ENCODE data around the gene GPR35.

The GPR35 gene

DNA sequence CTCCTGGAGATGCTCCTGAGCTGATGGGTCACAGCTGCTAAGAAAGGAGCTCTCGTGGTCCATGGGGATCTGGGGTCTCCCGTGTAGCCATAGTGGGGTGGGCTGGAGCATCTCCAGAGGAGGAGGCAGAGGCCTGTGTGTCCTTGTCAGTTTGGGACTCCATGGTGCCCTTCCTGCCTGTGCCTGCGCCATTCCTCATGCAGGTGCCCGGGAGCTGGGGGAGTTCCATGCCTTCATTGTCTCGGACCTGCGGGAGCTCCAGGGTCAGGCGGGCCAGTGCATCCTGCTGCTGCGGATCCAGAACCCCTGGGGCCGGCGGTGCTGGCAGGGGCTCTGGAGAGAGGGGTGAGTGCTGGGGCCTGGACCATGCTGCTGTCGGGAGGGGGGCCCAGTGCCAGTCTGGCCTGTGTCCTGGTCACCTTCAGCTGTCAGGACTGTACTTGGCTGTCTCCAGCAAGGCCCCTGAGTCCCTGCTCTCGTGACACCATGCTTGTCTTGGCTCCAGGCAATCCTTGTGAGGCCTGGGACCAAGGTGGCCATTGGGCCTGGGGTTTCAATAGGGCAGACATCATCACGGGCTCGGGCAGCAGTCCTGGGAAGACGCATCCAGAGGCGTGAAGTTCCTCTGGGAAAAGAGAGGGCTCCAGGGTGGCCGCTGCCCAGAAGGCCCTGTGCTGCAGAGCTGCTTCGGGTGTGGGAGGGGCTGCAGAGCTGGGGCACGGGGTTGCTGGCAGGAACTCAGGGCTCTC is 31.4 kb upstream of the GPR35 start:
- no peak overlapping the region for H3K4me3 ChIP-seq (ENCODE audit: low read length)
- no peak for TF ChIP-seq ZNF274 (IDR thresholded peaks at IDR 0.05; ENCODE audit: low read depth, low read length)

DNA sequence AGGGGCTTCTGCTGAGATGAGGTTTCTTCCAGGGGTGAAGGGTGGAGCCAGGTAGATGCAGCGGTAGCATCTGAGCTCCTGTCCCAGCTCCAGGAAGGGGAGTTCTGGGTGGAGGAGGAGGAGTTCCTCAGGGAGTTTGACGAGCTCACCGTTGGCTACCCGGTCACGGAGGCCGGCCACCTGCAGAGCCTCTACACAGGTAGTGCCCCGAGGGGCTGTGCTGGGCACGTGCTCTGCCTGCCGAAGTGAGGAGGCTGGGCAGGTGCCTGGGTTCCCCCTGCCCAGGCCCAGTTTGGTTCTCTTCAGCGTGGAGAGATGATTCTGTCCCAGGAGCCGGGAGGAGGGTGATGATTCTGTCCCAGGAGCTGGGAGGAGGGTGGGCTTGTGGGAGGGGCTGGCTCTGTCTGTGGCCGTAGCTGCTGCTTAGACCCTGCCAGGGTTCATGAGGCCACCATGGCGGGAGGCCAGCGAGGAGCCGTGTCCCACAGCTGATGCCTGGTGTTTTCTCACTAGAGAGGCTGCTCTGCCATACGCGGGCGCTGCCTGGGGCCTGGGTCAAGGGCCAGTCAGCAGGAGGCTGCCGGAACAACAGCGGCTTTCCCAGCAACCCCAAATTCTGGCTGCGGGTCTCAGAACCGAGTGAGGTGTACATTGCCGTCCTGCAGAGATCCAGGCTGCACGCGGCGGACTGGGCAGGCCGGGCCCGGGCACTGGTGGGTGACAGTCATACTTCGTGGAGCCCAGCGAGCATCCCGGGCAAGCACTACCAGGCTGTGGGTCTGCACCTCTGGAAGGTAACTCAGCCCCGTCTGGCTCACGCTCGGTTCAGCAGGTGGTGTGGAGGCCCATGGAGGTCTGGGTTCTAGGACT is 30.5 kb upstream of the GPR35 start:
- TF ChIP-seq ZNF274 (IDR thresholded peaks at IDR 0.05; ENCODE audit: low read depth, low read length): no peak
- H3K4me3 ChIP-seq (ENCODE audit: low read length): no peak overlapping the region

DNA sequence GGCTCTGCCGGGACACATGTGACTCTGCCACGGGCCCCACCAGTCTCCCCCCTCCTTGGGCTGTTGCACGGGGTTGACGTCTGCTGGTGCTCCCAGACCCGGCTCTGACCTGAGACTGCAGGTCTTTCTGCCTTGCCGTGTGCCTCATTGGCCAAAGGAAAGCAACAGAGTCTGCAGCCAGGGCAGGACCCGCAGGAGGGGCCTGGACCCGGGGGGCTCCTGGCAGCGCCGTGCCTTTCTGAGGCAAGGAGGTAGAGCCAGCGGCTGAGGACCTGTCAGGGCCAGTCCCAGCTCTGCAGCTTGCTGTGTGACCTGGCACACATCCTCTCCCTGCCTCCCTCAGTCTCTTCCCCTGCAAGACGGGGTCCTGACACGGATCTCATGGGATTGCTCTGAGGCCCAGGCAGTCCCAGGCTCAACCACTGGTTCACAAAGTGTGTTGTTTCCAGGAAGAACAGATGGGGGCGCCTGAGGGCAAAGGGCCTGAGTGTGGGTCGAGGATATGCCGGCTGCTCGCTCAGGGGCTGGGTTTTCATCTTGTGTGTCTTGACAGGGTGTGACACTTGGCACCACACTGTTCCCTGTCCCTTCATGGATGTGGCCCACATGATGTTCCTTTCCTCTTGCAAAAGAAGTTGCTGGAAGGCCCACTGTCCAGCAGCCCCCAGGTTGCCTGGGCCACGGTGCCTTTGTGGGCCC is 29.8 kb upstream of the GPR35 start:
- H3K4me3 ChIP-seq (ENCODE audit: low read length): no peak overlapping the region
- TF ChIP-seq ZNF274 (IDR thresholded peaks at IDR 0.05; ENCODE audit: low read depth, low read length): no peak

DNA sequence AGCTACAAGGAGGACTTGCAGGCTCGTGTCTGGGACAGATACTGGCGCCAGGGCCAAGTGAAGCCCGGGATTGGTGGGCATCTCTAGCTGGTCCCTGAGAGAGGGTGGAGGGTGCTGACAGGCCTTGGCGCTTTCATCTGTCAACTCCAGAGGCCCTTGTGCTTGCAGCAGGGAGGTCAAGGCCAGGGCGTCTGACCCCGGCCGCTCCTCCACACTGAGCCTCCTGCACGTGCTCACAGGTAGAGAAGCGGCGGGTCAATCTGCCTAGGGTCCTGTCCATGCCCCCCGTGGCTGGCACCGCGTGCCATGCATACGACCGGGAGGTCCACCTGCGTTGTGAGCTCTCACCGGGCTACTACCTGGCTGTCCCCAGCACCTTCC is 29.2 kb upstream of the GPR35 start:
- TF ChIP-seq ZNF274 (IDR thresholded peaks at IDR 0.05; ENCODE audit: low read depth, low read length): no peak
- no peak overlapping the region for H3K4me3 ChIP-seq (ENCODE audit: low read length)

DNA sequence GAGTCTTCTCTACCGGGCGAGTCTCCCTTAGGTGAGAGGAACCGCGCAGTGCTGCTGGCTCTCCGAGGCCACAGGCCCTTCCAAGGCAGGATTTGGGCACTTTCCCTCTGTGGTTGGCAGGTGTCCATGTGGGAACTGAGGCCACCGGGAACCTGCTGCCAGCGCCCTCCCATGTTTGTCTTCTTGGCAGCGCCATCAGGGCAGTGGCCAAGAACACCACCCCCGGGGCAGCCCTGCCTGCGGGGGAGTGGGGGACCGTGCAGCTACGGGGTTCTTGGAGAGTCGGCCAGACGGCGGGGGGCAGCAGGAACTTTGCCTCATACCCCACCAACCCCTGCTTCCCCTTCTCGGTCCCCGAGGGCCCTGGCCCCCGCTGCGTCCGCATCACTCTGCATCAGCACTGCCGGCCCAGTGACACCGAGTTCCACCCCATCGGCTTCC is 28.8 kb upstream of the GPR35 start:
- H3K4me3 ChIP-seq (ENCODE audit: low read length): no peak overlapping the region
- TF ChIP-seq ZNF274 (IDR thresholded peaks at IDR 0.05; ENCODE audit: low read depth, low read length): no peak

DNA sequence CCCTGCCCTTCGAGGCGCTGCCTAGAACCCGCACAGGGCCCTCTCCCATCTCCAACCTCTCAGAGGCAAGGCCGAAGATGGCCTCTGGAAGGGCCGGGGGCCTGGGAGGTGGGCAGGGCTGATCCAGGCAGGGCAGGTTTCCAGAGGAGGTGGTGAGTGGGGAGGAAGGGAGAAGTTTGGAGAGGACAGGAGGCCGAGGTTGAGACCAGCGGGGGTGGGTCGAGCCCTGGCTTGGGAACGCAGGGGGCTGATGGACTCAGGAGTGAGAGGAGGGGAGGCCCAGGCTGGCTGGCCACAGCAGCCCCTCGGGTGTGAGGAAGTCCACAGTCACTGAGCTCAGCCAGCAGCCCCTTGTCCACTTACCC is 28.2 kb upstream of the GPR35 start:
- no peak overlapping the region for H3K4me3 ChIP-seq (ENCODE audit: low read length)
- TF ChIP-seq ZNF274 (IDR thresholded peaks at IDR 0.05; ENCODE audit: low read depth, low read length): no peak

DNA sequence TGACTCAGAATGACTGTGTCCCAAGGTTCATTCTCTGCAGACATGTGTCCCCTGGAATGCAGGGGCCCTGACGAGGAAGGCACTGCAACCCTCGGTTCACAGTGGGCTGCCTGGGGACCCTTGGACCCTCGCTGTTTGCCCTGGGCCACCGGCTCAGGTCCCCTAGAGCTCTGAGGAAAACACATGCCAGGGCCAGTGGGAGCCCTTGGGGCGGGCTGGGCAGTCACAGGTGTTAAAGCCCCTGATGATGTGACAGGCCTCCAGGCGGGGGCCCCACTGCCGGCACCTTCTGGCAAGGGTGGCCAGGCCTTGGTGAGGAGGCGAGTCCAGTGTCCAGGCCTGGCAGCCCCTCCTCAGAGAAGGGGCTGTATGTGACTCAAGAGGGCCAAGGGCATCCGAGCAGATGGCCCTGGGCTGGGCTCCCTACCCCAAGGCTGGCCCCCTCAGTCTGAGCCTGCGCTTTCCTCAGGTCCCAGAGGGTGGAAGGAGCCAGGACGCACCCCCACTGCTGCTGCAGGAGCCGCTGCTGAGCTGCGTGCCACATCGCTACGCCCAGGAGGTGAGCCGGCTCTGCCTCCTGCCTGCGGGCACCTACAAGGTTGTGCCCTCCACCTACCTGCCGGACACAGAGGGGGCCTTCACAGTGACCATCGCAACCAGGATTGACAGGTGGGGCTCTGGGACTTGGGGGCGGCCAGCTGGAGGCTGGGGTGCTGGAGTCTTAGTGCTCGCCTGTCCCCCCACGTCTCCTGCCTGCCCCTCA is 27.7 kb upstream of the GPR35 start:
- no peak overlapping the region for H3K4me3 ChIP-seq (ENCODE audit: low read length)
- no peak for TF ChIP-seq ZNF274 (IDR thresholded peaks at IDR 0.05; ENCODE audit: low read depth, low read length)

DNA sequence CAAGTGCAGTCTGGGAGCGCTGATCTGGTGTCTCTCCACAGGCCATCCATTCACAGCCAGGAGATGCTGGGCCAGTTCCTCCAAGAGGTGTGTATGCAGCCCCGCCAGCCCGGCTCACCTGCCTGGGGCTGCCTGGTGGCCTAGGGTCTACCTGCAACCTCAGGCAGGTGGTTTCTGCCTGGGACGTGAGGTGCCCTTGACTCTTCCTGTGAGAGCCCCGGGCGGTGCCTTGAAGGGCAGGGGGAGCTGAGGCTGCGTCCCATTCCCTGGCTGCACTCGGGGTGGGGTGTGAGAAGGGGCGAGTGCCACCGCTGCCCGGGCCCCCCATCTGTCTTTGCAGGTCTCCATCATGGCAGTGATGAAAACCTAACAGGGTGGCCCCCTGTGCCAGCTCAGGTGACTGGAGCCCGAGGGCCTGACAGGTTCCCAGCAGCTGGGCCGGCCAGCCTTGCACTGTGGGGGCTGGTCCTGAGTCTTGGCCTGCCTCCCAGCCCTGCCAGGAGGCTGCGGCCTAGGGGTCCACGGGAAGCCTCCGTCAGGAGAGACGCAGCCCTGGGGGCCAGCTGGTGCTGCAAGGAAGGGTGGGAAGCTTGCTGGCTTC is 26.9 kb upstream of the GPR35 start:
- H3K4me3 ChIP-seq (ENCODE audit: low read length): no peak overlapping the region
- TF ChIP-seq ZNF274 (IDR thresholded peaks at IDR 0.05; ENCODE audit: low read depth, low read length): no peak

DNA sequence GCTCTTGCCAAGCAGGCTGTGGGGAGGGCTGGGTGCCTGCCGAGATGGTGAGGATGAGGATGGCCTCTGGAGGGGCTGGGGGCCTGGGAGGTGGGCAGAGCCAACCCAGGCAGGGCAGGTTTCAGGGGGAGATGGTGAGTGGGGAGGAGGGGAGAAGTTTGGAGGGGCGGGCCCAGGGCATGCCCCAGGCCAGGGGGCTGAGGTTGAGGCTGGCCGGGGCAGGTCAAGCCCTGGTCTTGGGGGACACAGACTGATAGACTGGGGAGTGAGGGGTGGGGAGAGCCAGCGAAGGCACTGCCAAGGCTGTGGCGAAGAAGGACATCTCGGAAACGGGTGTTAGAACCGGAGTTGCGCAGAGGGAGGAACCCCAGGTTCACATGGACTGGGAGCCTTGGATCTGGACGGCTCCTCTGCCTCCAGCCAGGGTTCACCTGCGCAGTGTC is 26.1 kb upstream of the GPR35 start:
- no peak overlapping the region for H3K4me3 ChIP-seq (ENCODE audit: low read length)
- TF ChIP-seq ZNF274 (IDR thresholded peaks at IDR 0.05; ENCODE audit: low read depth, low read length): no peak

DNA sequence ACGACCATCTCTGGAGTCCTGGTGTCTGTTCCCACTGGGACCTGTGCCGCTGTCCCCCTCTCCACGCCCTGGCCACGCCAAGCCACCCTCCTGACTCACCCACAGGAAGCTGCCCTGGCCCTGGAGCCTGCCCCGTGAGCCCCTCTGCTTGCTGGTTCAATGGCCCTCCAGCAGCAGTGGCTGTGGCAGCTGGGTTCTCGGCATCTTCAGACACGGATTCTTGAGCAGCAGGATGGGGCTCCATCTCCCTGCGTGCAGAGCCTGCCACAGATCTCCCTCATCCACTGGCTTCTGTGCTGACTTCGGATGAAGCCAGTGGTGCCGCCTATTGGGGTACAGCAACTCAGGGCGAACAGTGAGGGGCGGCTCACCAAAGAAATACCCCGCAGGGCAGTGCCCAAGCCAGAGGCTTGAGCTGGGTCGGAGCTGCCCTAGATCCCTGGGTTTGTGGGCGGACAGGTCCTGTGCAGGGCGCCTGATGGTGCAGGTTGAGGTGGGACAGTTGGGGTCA is 24.8 kb upstream of the GPR35 start:
- TF ChIP-seq ZNF274 (IDR thresholded peaks at IDR 0.05; ENCODE audit: low read depth, low read length): no peak
- H3K4me3 ChIP-seq (ENCODE audit: low read length): no peak overlapping the region

DNA sequence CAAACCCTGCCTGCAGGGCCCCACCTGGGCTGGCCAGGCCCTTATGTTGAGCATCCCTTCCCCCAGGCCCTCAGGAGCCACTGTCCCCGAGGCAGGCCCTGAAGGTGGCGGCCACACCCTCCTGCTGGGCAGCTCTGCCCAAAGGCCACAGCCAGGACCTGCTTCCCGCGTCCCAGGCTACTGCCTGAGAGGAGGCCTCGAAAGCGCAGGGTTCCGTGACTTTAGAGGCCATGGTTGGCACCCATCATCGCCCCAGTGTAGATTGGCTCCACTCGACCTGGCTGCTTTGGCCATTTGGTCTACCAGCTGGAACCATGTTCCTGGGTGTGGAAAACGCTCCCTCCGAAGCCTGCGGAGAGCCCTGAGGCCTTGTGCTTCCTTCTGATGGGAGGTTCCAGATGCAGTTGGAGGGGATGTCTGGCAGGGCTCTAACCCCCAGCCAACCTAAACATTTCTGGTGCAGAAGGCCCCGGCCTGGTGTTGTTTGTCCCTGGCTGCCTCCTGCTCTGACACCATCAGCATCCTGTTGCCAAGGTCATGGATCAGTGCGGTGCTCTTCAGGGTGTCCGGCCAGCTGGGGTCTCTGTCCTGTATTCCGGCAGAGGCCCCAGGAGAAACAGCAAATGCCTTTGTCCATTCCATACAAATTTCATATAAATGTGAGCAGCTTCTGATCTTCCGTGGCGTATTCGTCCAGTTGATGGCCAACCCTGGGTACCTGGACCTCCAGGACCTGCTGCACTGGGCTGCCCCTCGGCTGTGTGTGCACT is 24.0 kb upstream of the GPR35 start:
- no peak overlapping the region for H3K4me3 ChIP-seq (ENCODE audit: low read length)
- TF ChIP-seq ZNF274 (IDR thresholded peaks at IDR 0.05; ENCODE audit: low read depth, low read length): no peak

DNA sequence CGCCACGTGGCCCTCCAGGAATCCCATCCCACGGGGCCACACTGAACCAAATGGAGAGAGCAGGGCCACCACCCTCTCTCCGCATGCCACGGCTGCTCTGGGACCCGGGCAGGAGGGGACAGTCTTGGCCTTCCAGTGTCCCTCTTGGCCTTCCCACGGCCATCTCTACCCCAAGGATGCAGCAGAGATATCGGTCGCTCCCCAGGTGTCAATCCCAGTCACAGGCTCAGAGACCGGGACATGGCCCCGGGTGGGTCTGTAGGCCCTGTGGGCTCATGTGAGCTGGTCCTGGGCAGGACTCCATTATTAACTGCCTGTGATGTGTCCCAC is 23.5 kb upstream of the GPR35 start:
- no peak overlapping the region for H3K4me3 ChIP-seq (ENCODE audit: low read length)
- TF ChIP-seq ZNF274 (IDR thresholded peaks at IDR 0.05; ENCODE audit: low read depth, low read length): no peak
